GM18907 (cell line): ENCODE results near the gene BRS3.
"Not testable (repeated sequence)": the region's sequence is repeated elsewhere in the genome, so short reads cannot be mapped to it uniquely, and the experiment has no call there.

Experiments
- ATAC-seq: cut with Tn5 transposase; IDR thresholded peaks from one replicate; pipeline ENCODE4 v1.9.1; 2021; ENCODE audit warnings: mild to moderate bottlenecking, moderate library complexity; ENCODE audit not compliant: unreplicated experiment

BRS3 gene

GRCh38 chrX:136487647-136488046 is at the start of gene BRS3:
Gene BRS3 (plus strand): TSS chrX:136487947. CDS start chrX:136488115, 168 bp downstream.
- ATAC-seq: no peak

GRCh38 chrX:136438192-136438591 is 49.6 kb upstream of the BRS3 start:
- no peak for ATAC-seq

GRCh38 chrX:136445674-136446073 is 42.1 kb upstream of the BRS3 start:
- ATAC-seq: not testable (repeated sequence)

GRCh38 chrX:136446208-136446607 is 41.5 kb upstream of the BRS3 start:
- ATAC-seq: no peak

- ATAC-seq: no peak
Measured at GRCh38 chrX:136447308-136447707, 40.4 kb upstream of the BRS3 start.

GRCh38 chrX:136447968-136448367 is 39.8 kb upstream of the BRS3 start:
- ATAC-seq: no peak

GRCh38 chrX:136450050-136450830 is 37.5 kb upstream of the BRS3 start:
- ATAC-seq: no peak

GRCh38 chrX:136452614-136453013 is 35.1 kb upstream of the BRS3 start:
- no peak for ATAC-seq

GRCh38 chrX:136453114-136453513 is 34.6 kb upstream of the BRS3 start:
- no peak for ATAC-seq

GRCh38 chrX:136453771-136454170 is 34.0 kb upstream of the BRS3 start:
- no peak for ATAC-seq

- no peak for ATAC-seq
Measured at GRCh38 chrX:136456133-136456532, 31.6 kb upstream of the BRS3 start.

- no peak for ATAC-seq
Measured at GRCh38 chrX:136457303-136457917, 30.3 kb upstream of the BRS3 start.

GRCh38 chrX:136464589-136464988 is 23.2 kb upstream of the BRS3 start:
- no peak for ATAC-seq

GRCh38 chrX:136467303-136467702 is 20.4 kb upstream of the BRS3 start:
- no peak for ATAC-seq

- no peak for ATAC-seq
Measured at GRCh38 chrX:136468391-136469103, 19.2 kb upstream of the BRS3 start.

GRCh38 chrX:136473663-136474062 is 14.1 kb upstream of the BRS3 start:
- no peak for ATAC-seq

- no peak for ATAC-seq
Measured at GRCh38 chrX:136475236-136475635, 12.5 kb upstream of the BRS3 start.

- no peak for ATAC-seq
Measured at GRCh38 chrX:136476501-136476900, 11.2 kb upstream of the BRS3 start.

- no peak for ATAC-seq
Measured at GRCh38 chrX:136477026-136477425, 10.7 kb upstream of the BRS3 start.

- ATAC-seq: no peak
Measured at GRCh38 chrX:136480383-136480782, 7.4 kb upstream of the BRS3 start.

GRCh38 chrX:136488706-136489105 is 959 bp downstream of the BRS3 start:
- ATAC-seq: no peak

GRCh38 chrX:136491832-136492231 is 4.1 kb downstream of the BRS3 start:
- no peak for ATAC-seq
